ENCODE measurements around the gene RARA.

GRCh38 chr17:40351359-40352236 lies 42.6 kb downstream of the RARA start:
- TF ChIP-seq CTCF (conservative IDR thresholded peaks at IDR 0.05; ENCODE audit: low read depth in 2 of 2) (no peak), EZH2 (IDR thresholded peaks at IDR 0.05; ENCODE audit: low read depth, unreplicated experiment) (no peak), POLR2AphosphoS5 (IDR thresholded peaks at IDR 0.05; ENCODE audit: low read depth) (no peak), EZH2phosphoT487 (IDR thresholded peaks at IDR 0.05; ENCODE audit: unreplicated experiment) (no peak)
- TF ChIP-seq, protein P1, sequence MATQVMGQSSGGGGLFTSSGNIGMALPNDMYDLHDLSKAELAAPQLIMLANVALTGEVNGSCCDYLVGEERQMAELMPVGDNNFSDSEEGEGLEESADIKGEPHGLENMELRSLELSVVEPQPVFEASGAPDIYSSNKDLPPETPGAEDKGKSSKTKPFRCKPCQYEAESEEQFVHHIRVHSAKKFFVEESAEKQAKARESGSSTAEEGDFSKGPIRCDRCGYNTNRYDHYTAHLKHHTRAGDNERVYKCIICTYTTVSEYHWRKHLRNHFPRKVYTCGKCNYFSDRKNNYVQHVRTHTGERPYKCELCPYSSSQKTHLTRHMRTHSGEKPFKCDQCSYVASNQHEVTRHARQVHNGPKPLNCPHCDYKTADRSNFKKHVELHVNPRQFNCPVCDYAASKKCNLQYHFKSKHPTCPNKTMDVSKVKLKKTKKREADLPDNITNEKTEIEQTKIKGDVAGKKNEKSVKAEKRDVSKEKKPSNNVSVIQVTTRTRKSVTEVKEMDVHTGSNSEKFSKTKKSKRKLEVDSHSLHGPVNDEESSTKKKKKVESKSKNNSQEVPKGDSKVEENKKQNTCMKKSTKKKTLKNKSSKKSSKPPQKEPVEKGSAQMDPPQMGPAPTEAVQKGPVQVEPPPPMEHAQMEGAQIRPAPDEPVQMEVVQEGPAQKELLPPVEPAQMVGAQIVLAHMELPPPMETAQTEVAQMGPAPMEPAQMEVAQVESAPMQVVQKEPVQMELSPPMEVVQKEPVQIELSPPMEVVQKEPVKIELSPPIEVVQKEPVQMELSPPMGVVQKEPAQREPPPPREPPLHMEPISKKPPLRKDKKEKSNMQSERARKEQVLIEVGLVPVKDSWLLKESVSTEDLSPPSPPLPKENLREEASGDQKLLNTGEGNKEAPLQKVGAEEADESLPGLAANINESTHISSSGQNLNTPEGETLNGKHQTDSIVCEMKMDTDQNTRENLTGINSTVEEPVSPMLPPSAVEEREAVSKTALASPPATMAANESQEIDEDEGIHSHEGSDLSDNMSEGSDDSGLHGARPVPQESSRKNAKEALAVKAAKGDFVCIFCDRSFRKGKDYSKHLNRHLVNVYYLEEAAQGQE (IDR thresholded peaks at IDR 0.05; ENCODE audit: unreplicated experiment): no peak
